BE2C (cell line): ENCODE measurements around the gene CCNI2.
A peak's percentile ranks its signal among the peaks of the same experiment; 100 is the strongest.

ENCODE experiments used
- DNase-seq: peaks from one replicate; pipeline ENCODE4 v3.0.0-alpha.2; 2020
- H3K27me3 ChIP-seq: fragments of 250-450 bp; sonication (Bioruptor Pico); 2 replicates; pipeline ENCODE4 v1.5.1; 2020; ENCODE audit warnings: mild to moderate bottlenecking
- H3K36me3 ChIP-seq: fragments of 250-450 bp; sonication (Bioruptor Pico); 2 replicates; pipeline ENCODE4 v1.5.1; 2020; ENCODE audit warnings: mild to moderate bottlenecking
- H3K4me1 ChIP-seq: fragments of 250-450 bp; sonication (Bioruptor Pico); 2 replicates; pipeline ENCODE4 v1.5.1; 2020
- H3K4me3 ChIP-seq: 2 replicates; pipeline ENCODE4 v1.5.1; 2011; ENCODE audit warnings: low read depth, low read length
- H3K9me3 ChIP-seq: fragments of 250-450 bp; sonication (Bioruptor Pico); 2 replicates; pipeline ENCODE4 v1.5.1; 2020
- TF ChIP-seq, protein P1 (sequence below): IDR thresholded peaks from 2 replicates; pipeline ENCODE4 v1.5.1; 2012; ENCODE audit warnings: mild to moderate bottlenecking, low read depth, low read length

Gene CCNI2

DNA sequence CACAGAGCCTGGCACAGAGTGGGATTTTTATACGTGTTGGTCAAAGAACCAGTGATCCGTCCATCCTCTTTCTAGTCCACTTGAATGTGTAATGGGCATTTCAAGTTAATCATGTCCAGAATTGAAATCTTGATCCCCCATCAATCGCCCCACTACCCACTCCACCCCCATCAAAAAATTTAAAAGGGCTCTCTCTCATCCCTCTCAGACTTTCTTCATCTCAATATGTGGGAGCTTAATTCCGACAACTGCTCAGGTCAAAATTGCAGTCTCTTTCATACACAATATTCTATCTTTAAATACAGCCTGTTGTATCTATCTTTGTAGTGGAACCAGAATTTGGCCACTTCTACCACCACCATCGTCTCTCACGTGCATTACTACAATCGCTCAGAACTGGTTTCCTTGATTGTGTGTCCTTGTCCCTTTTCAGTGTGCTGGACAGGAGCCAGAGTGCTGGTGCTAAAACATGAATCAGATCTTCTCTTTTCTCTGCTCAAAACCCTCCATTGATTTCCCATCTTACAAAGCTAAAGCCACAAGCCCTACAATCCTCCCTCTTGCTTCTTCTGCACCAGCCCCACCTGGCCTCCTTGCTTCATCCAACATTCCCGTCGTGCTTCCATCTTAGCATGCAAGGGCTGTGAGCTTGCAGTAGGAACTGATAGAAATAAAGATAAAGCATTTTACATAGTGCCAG lies 9.1 kb upstream of the CCNI2 start:
- Histone ChIP-seq H3K36me3 (no peaks in the 10 kb centered on the region), H3K9me3 (no peaks in the 10 kb centered on the region; the same call in 1 of the 2 replicates), H3K4me3 (peak overlapping the region; percentile 87), H3K4me1 (peaks cover 4% of the 10 kb centered on the region), H3K27me3 (no peaks in the 10 kb centered on the region)
- DNase-seq, result no peak
- TF ChIP-seq, protein P1, sequence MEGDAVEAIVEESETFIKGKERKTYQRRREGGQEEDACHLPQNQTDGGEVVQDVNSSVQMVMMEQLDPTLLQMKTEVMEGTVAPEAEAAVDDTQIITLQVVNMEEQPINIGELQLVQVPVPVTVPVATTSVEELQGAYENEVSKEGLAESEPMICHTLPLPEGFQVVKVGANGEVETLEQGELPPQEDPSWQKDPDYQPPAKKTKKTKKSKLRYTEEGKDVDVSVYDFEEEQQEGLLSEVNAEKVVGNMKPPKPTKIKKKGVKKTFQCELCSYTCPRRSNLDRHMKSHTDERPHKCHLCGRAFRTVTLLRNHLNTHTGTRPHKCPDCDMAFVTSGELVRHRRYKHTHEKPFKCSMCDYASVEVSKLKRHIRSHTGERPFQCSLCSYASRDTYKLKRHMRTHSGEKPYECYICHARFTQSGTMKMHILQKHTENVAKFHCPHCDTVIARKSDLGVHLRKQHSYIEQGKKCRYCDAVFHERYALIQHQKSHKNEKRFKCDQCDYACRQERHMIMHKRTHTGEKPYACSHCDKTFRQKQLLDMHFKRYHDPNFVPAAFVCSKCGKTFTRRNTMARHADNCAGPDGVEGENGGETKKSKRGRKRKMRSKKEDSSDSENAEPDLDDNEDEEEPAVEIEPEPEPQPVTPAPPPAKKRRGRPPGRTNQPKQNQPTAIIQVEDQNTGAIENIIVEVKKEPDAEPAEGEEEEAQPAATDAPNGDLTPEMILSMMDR, result no peak

DNA sequence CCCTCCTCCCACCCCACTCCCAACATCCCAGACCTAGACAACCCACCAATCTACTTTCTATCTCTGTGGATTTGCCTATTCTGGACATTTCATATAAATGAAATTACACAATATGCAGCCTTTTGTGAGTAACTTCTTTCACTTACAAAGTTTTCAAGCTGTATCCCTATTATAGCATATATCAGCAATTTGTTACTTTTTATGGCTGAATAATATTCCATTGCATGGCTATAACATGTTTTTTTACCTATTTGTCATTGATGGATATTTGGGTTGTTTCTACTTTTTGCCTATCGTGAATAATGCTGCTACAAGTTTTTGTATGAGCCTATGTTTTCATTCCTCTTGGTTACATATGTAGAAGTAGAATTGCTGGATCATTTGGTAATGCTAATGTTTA lies 8.0 kb upstream of the CCNI2 start:
- H3K9me3 ChIP-seq, result no peaks in the 10 kb centered on the region; the same call in 1 of the 2 replicates
- H3K27me3 ChIP-seq, result no peaks in the 10 kb centered on the region
- no peaks in the 10 kb centered on the region for H3K36me3 ChIP-seq
- no peak for DNase-seq
- peaks cover 4% of the 10 kb centered on the region for H3K4me1 ChIP-seq
- no peak overlapping the region for H3K4me3 ChIP-seq
- TF ChIP-seq, protein P1, result no peak

GRCh38 chr5:132742158-132742557 lies 5.1 kb upstream of the CCNI2 start:
- Histone ChIP-seq H3K36me3 (no peaks in the 10 kb centered on the region), H3K9me3 (no peaks in the 10 kb centered on the region; the same call in 1 of the 2 replicates), H3K4me3 (no peak overlapping the region), H3K4me1 (no peaks in the 10 kb centered on the region), H3K27me3 (no peaks in the 10 kb centered on the region; the same call in 1 of the 2 replicates)
- TF ChIP-seq, protein P1, result no peak
- no peak for DNase-seq

GRCh38 chr5:132742626-132743025 lies 4.6 kb upstream of the CCNI2 start:
- Histone ChIP-seq H3K4me3 (no peak overlapping the region), H3K9me3 (no peaks in the 10 kb centered on the region; the same call in 1 of the 2 replicates), H3K4me1 (no peaks in the 10 kb centered on the region), H3K27me3 (no peaks in the 10 kb centered on the region; the same call in 1 of the 2 replicates), H3K36me3 (no peaks in the 10 kb centered on the region)
- TF ChIP-seq, protein P1, result no peak
- DNase-seq, result no peak

DNA sequence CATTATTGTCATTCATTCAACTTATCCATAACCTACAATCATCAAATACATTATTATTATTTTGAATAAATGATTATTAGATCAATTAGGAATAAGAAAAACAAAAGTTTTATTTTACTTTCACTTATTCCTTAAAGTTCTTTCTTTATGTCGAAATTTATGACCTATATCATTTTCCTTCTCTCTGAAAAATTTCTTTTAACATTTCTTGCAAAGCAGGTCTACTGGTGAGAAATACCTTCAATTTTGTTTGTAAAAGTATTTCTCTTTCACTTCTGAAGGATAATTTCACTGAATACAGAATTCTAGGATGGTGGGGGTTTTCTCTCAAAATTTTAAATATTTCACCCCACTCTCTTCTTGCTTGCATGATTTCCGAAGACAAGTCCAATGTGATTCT lies 2.6 kb upstream of the CCNI2 start:
- DNase-seq, result no peak
- H3K4me3 ChIP-seq, result no peak overlapping the region
- TF ChIP-seq, protein P1, result no peak
- no peaks in the 10 kb centered on the region for H3K36me3 ChIP-seq
- H3K4me1 ChIP-seq, result no peaks in the 10 kb centered on the region
- no peaks in the 10 kb centered on the region; the same call in 1 of the 2 replicates for H3K9me3 ChIP-seq
- no peaks in the 10 kb centered on the region; the same call in 1 of the 2 replicates for H3K27me3 ChIP-seq

GRCh38 chr5:132746592-132746953 lies 653 bp upstream of the CCNI2 start:
- Histone ChIP-seq H3K9me3 (no peaks in the 10 kb centered on the region; the same call in 1 of the 2 replicates), H3K4me1 (no peaks in the 10 kb centered on the region), H3K4me3 (peak overlapping the region; percentile 64), H3K27me3 (no peaks in the 10 kb centered on the region; the same call in 1 of the 2 replicates), H3K36me3 (no peaks in the 10 kb centered on the region)
- TF ChIP-seq, protein P1, result no peak
- no peak for DNase-seq
